ENCODE data around the gene SEC22C. TPM values are rescaled to one million over a fixed set of nuclear protein-coding genes. Genes with fewer than 3 reads are reported as not detected.

Gene SEC22C
- total and polyA plus RNA-seq, 2 of the 13 experiments (the other 11 are each of a cell fraction or from before 2014, with no cell fraction given): 20.0 to 40.0 TPM

- Histone ChIP-seq H3K27ac (ENCODE audit: extremely low read length, insufficient read depth, low read length) (no peak overlapping the region), H3K27me3 (ENCODE audit: control insufficient read depth in 1 of 2, insufficient read depth in 2 of 2, low read length in 2 of 2) (peaks cover 0 to 3% of the 10 kb centered on the region in 2 experiments; a peak in 2 of 5 replicates), H3K9me3 (ENCODE audit: low read length) (no peaks in the 10 kb centered on the region), H3K4me1 (ENCODE audit: insufficient read depth, low read length) (peaks cover 31% of the 10 kb centered on the region), H3K4me2 (ENCODE audit: low read depth, low read length) (no peak overlapping the region), H3K9ac (ENCODE audit: insufficient read depth, low read depth, low read length) (no peak overlapping the region), H3K79me2 (ENCODE audit: insufficient read depth, low read length) (no peaks in the 10 kb centered on the region), H3K4me3 (replicated peaks in 1 of 3; ENCODE audit: insufficient read depth in 1 of 3, low read depth in 2 of 3, low read length in 3 of 3) (no peak overlapping the region), H3K36me3 (replicated peaks in 1 of 2; ENCODE audit: control insufficient read depth in 1 of 2, insufficient read depth in 2 of 2, low read length in 2 of 2) (no peaks in the 10 kb centered on the region), H2AFZ (ENCODE audit: low read length) (no peak overlapping the region), H4K20me1 (ENCODE audit: insufficient read depth, low read length) (no peaks in the 10 kb centered on the region)
- POLR2A ChIA-PET: no interaction called here
- intact Hi-C loops (cut with micrococcal nuclease; ENCODE audit: unreplicated experiment) (no loop called here), in situ Hi-C loops (cut with HindIII; ENCODE audit: extremely low pct_ligation_motif_present, low pct_unique_long_range_greater_than_20kb) (no loop called here)
- CTCF ChIA-PET (ENCODE audit: low intra/inter-chr PET ratio, low total read pairs): no interaction called here
- no TSS peak for BruUV-seq (replicated peaks)
- ATAC-seq: no peak
- no peak for DNase-seq (ENCODE audit: low spot score)
- 59% methylated on average over 3 of the region's 3 CpGs for WGBS (ENCODE audit: low lambda C conversion rate)
- FAIRE-seq: no peak
- TF ChIP-seq ZNF646 (CRISPR knock-in tag; IDR thresholded peaks at IDR 0.05) (no peak), ZNF549 (CRISPR knock-in tag; IDR thresholded peaks at IDR 0.05) (no peak), ZNF460 (CRISPR knock-in tag; IDR thresholded peaks at IDR 0.05; ENCODE audit: borderline replicate concordance) (no peak), TCF7 (IDR thresholded peaks at IDR 0.05; ENCODE audit: low read depth) (no peak), ZNF513 (CRISPR knock-in tag; conservative IDR thresholded peaks at IDR 0.05) (no peak), MAFK (conservative IDR thresholded peaks at IDR 0.05 in 1 of 2, IDR thresholded peaks at IDR 0.05 in 1 of 2; ENCODE audit: low read length in 2 of 2) (no peak), ETS1 (CRISPR knock-in tag; IDR thresholded peaks at IDR 0.05) (no peak), KLF15 (CRISPR knock-in tag; IDR thresholded peaks at IDR 0.05; ENCODE audit: borderline replicate concordance) (no peak), FOXJ3 (CRISPR knock-in tag; IDR thresholded peaks at IDR 0.05; ENCODE audit: borderline replicate concordance) (no peak)
- TF ChIP-seq, protein P1, sequence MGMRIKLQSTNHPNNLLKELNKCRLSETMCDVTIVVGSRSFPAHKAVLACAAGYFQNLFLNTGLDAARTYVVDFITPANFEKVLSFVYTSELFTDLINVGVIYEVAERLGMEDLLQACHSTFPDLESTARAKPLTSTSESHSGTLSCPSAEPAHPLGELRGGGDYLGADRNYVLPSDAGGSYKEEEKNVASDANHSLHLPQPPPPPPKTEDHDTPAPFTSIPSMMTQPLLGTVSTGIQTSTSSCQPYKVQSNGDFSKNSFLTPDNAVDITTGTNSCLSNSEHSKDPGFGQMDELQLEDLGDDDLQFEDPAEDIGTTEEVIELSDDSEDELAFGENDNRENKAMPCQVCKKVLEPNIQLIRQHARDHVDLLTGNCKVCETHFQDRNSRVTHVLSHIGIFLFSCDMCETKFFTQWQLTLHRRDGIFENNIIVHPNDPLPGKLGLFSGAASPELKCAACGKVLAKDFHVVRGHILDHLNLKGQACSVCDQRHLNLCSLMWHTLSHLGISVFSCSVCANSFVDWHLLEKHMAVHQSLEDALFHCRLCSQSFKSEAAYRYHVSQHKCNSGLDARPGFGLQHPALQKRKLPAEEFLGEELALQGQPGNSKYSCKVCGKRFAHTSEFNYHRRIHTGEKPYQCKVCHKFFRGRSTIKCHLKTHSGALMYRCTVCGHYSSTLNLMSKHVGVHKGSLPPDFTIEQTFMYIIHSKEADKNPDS (CRISPR knock-in tag; IDR thresholded peaks at IDR 0.05): no peak
- TF ChIP-seq, protein P2, sequence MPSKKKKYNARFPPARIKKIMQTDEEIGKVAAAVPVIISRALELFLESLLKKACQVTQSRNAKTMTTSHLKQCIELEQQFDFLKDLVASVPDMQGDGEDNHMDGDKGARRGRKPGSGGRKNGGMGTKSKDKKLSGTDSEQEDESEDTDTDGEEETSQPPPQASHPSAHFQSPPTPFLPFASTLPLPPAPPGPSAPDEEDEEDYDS (CRISPR knock-in tag; IDR thresholded peaks at IDR 0.05): no peak
These were observed 68.6 kb downstream of the SEC22C start for GRCh38 chr3:42513121-42513520.

Measured in HepG2 (cell line).